ENCODE results near the gene ARHGAP8.
"Not testable (repeated sequence)": the region's sequence is repeated elsewhere in the genome, so short reads cannot be mapped to it uniquely, and the experiment has no call there.

- not testable (repeated sequence) for TF ChIP-seq CTCF, POLR2A, EP300, POLR2AphosphoS5 (IDR thresholded peaks at IDR 0.05)
These were observed 152.2 kb downstream of the ARHGAP8 start for GRCh38 chr22:44904492-44905152.
